Endothelial cell of umbilical vein (primary cell): ENCODE results near the gene NFKB2. TPM values are rescaled to one million over a fixed set of nuclear protein-coding genes. Genes with fewer than 3 reads are reported as not detected.

Source experiments
- BruUV-seq: library from RNA; stranded (reverse); fragments of 400-500 nt; replicated peaks from 2 replicates; lab custom pipeline; 2021; lab: Mats Ljungman, UMichigan
- CTCF ChIA-PET: fragments of 300-600, 350-600 bp; sonication (Branson Sonifier 250); formaldehyde crosslinking; loops from one replicate; lab custom pipeline; 2021; ENCODE audit warnings: antibody characterized with exemption, inconsistent platforms; lab: Charles Lee
- POLR2A ChIA-PET: fragments of 300-600, 350-600 bp; sonication (Branson Sonifier 250); formaldehyde crosslinking; loops from one replicate; lab custom pipeline; 2021; ENCODE audit warnings: antibody characterized with exemption, inconsistent platforms; lab: Charles Lee
- DNase-seq: peaks from one replicate; pipeline ENCODE4 v3.0.0-alpha.2; 2011; ENCODE audit warnings: low read depth, low spot score
- FAIRE-seq: peaks from 2 replicates; lab custom pipeline; 2011; peaks lifted over from hg19 to GRCh38; lab: Jason Lieb, UNC
- H2AFZ ChIP-seq: 2 replicates; pipeline ENCODE4 v1.6.0; 2012; ENCODE audit warnings: low read depth, low read length, control low read depth, inconsistent platforms
- H3K27ac ChIP-seq: 2 replicates; pipeline ENCODE4 v1.5.1; 2011; ENCODE audit warnings: low read depth, mild to moderate bottlenecking, control low read depth, low read length, moderate library complexity; ENCODE audit not compliant: insufficient read depth
- H3K27me3 ChIP-seq, 2 experiments: 2 replicates each; pipeline versions ENCODE4 v1.6.0 to v1.6.1; 2011; ENCODE audit warnings: low read length in 2 of 2, mixed read lengths in 1 of 2; ENCODE audit not compliant: control insufficient read depth in 2 of 2, insufficient read depth in 2 of 2
- H3K36me3 ChIP-seq, 2 experiments: 2 replicates in 1 of 2; 3 replicates in 1 of 2; pipeline ENCODE4 v1.5.1; 2011; ENCODE audit warnings: low read length in 2 of 2, mild to moderate bottlenecking in 1 of 2, moderate library complexity in 1 of 2; ENCODE audit not compliant: control insufficient read depth in 2 of 2, insufficient read depth in 2 of 2; ENCODE audit errors: extremely low read depth in 1 of 2
- H3K4me1 ChIP-seq: 3 replicates; pipeline ENCODE4 v1.5.1; 2011; ENCODE audit warnings: mild to moderate bottlenecking, low read length; ENCODE audit not compliant: control insufficient read depth, insufficient read depth; ENCODE audit errors: extremely low read depth
- H3K4me2 ChIP-seq: 2 replicates; pipeline ENCODE4 v1.6.1; 2011; ENCODE audit warnings: low read length, control low read depth, mixed read lengths; ENCODE audit not compliant: insufficient read depth
- H3K4me3 ChIP-seq, 3 experiments: fragments of 200-600 bp in 1 of 3; sonication (generic), shearing (Covaris generic) in 1 of 3; replicated peaks in 1 of 3; 2 replicates each; pipeline ENCODE4 v1.5.1; 2011 to 2016; ENCODE audit warnings: control low read depth in 3 of 3, low read length in 3 of 3, mild to moderate bottlenecking in 2 of 3, inconsistent platforms in 1 of 3, low read depth in 1 of 3, moderate library complexity in 1 of 3; ENCODE audit not compliant: insufficient read depth in 1 of 3
- H3K79me2 ChIP-seq: 2 replicates; pipeline ENCODE4 v1.6.0; 2012; ENCODE audit warnings: low read length, inconsistent platforms; ENCODE audit not compliant: control insufficient read depth, insufficient read depth
- H3K9ac ChIP-seq: replicated peaks from 2 replicates; pipeline ENCODE3; 2011; ENCODE audit warnings: low read length, control low read depth; ENCODE audit not compliant: insufficient read depth; ENCODE audit errors: extremely low read depth
- H3K9me1 ChIP-seq: replicated peaks from 3 replicates; pipeline ENCODE4 v1.6.0; 2011; ENCODE audit warnings: mild to moderate bottlenecking, low read length; ENCODE audit not compliant: control insufficient read depth, insufficient read depth; ENCODE audit errors: extremely low read depth
- H3K9me3 ChIP-seq: replicated peaks from 2 replicates; pipeline ENCODE4 v1.5.1; 2012; ENCODE audit warnings: low read length, inconsistent platforms; ENCODE audit not compliant: control insufficient read depth, insufficient read depth
- H4K20me1 ChIP-seq: replicated peaks from 2 replicates; pipeline ENCODE3; 2011; ENCODE audit warnings: mild to moderate bottlenecking, low read length; ENCODE audit not compliant: control insufficient read depth, insufficient read depth; ENCODE audit errors: extremely low read depth
- EZH2 ChIP-seq: IDR thresholded peaks from 2 replicates; pipeline ENCODE4 v1.6.1; 2012; ENCODE audit warnings: borderline replicate concordance, low read depth, mild to moderate bottlenecking, moderate library complexity, low read length, inconsistent platforms; ENCODE audit not compliant: severe bottlenecking
- FOS ChIP-seq: IDR thresholded peaks from 2 replicates; pipeline ENCODE4 v1.6.1; 2011; ENCODE audit warnings: mild to moderate bottlenecking, low read length, moderate library complexity, borderline replicate concordance; ENCODE audit not compliant: insufficient read depth
- GATA2 ChIP-seq: IDR thresholded peaks from 2 replicates; pipeline ENCODE4 v1.7.0; 2011; ENCODE audit warnings: low read depth, mild to moderate bottlenecking, moderate library complexity, mixed read lengths, low read length; ENCODE audit not compliant: insufficient read length, insufficient read depth
- JUN ChIP-seq: IDR thresholded peaks from 2 replicates; pipeline ENCODE4 v1.6.1; 2011; ENCODE audit warnings: borderline replicate concordance, low read depth; ENCODE audit not compliant: insufficient read length, insufficient read depth
- MYC ChIP-seq: IDR thresholded peaks from one replicate; pipeline ENCODE4 v1.6.1; 2011; ENCODE audit warnings: mild to moderate bottlenecking, low read depth, low read length
- POLR2A ChIP-seq: IDR thresholded peaks from 2 replicates; pipeline ENCODE4 v1.6.1; 2012; ENCODE audit warnings: low read depth, mild to moderate bottlenecking, control low read depth, low read length
- POLR2AphosphoS5 ChIP-seq: IDR thresholded peaks from 2 replicates; pipeline ENCODE4 v1.6.1; 2012; ENCODE audit warnings: low read depth, mild to moderate bottlenecking, control low read depth, low read length, moderate library complexity; ENCODE audit not compliant: insufficient read depth
- dilution Hi-C: fragments of 300-500 bp; cut with MboI; formaldehyde crosslinking; loops from one replicate; pipeline ENCODE4 v1.15.0; 2019; ENCODE audit warnings: low sequenced_read_pairs; ENCODE audit not compliant: extremely low pct_ligation_motif_present
- intact Hi-C: fragments of 100-400 bp; cut with micrococcal nuclease; formaldehyde crosslinking; loops from one replicate; pipeline ENCODE4 v1.10.0; 2022
- polyA plus RNA-seq, 4 experiments: library from polyadenylated mRNA; depleted of rRNA in 3 of 4; stranded (reverse) in 3 of 4; unstranded in 1 of 4; fragments of >200 nt; gene quantifications; 2 replicates each; pipeline versions ENCODE4 v1.2.1 to v1.2.3, GENCODE V29; 2011 to 2012; ENCODE audit warnings: missing spikeins in 1 of 4
- total RNA-seq: library from RNA; stranded (reverse); gene quantifications from 2 replicates; pipeline ENCODE4 v1.2.3, GENCODE V29; 2021
- TF ChIP-seq, protein P1 (sequence below), 2 donors: IDR thresholded peaks; 1 replicate in 1 of 2; 2 replicates in 1 of 2; pipeline ENCODE4 v1.5.1; 2011; ENCODE audit warnings: low read length in 2 of 2, mild to moderate bottlenecking in 2 of 2, moderate library complexity in 2 of 2, control low read depth in 1 of 2, inconsistent platforms in 1 of 2, low read depth in 1 of 2; ENCODE audit not compliant: insufficient read depth in 1 of 2; ENCODE audit errors: extremely low read depth in 1 of 2
- TF ChIP-seq, protein P2 (sequence below): IDR thresholded peaks from 2 replicates; pipeline ENCODE4 v1.6.1; 2011; ENCODE audit not compliant: insufficient read depth, insufficient read length

The NFKB2 gene
- total and polyA plus RNA-seq, 2 donors (not counting 3 experiments of a cell fraction or from before 2014, with no cell fraction given) = 21.0 to 25.6 TPM

DNA sequence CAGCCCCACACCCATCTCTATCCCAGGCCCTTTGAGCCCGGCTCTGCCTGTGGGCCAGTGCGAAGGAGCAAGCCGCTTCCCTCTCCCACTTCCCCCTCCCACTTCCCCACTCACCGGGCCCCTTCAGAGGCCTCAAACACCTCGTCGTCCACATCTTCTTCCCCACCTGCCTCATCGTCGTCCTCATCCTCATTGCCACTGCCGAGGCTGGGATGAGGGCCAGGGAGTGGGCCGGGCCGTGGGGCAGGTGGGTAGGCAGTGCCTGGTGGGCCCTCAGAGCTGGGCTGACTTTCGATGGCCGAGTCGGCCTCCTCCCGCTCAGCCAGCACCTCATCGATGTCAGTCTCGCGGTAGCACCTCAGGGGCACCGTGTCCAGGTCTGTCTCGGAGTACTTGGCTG lies 19.2 kb downstream of the NFKB2 start:
- H4K20me1 ChIP-seq = no peaks in the 10 kb centered on the region
- H3K79me2 ChIP-seq = no peaks in the 10 kb centered on the region
- no peak overlapping the region for H3K4me2 ChIP-seq
- FAIRE-seq (no peak), DNase-seq (no peak)
- H3K27ac ChIP-seq = no peak overlapping the region
- peaks cover 25 to 41% of the 10 kb centered on the region in 2 experiments for H3K27me3 ChIP-seq
- no peak overlapping the region for H3K9ac ChIP-seq
- intact Hi-C loops = no loop called here
- no peak overlapping the region for H3K4me3 ChIP-seq
- no peaks in the 10 kb centered on the region for H3K9me1 ChIP-seq
- ChIA-PET CTCF (interaction anchor here (0.7 to 1.4 kb wide), 3 partner anchors 11 to 16 kb away, joined by 3 read pairs; no protein-coding TSS in a partner anchor), POLR2A (no interaction called here)
- no TSS peak for BruUV-seq
- peaks cover 2% of the 10 kb centered on the region for H3K4me1 ChIP-seq
- H3K9me3 ChIP-seq = no peaks in the 10 kb centered on the region
- no peak overlapping the region for H2AFZ ChIP-seq
- TF ChIP-seq, protein P1, sequence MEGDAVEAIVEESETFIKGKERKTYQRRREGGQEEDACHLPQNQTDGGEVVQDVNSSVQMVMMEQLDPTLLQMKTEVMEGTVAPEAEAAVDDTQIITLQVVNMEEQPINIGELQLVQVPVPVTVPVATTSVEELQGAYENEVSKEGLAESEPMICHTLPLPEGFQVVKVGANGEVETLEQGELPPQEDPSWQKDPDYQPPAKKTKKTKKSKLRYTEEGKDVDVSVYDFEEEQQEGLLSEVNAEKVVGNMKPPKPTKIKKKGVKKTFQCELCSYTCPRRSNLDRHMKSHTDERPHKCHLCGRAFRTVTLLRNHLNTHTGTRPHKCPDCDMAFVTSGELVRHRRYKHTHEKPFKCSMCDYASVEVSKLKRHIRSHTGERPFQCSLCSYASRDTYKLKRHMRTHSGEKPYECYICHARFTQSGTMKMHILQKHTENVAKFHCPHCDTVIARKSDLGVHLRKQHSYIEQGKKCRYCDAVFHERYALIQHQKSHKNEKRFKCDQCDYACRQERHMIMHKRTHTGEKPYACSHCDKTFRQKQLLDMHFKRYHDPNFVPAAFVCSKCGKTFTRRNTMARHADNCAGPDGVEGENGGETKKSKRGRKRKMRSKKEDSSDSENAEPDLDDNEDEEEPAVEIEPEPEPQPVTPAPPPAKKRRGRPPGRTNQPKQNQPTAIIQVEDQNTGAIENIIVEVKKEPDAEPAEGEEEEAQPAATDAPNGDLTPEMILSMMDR (IDR thresholded peaks at IDR 0.05; ENCODE audit: extremely low read depth in 1 of 2, insufficient read depth in 1 of 2, low read depth in 1 of 2, low read length in 2 of 2) = no peak
- TF ChIP-seq POLR2AphosphoS5 (no peak), GATA2 (no peak), EZH2 (no peak), POLR2A (no peak), FOS (no peak), JUN (no peak), MYC (no peak)
- TF ChIP-seq, protein P2, sequence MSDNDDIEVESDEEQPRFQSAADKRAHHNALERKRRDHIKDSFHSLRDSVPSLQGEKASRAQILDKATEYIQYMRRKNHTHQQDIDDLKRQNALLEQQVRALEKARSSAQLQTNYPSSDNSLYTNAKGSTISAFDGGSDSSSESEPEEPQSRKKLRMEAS = no peak
- dilution Hi-C loops = no loop called here
- H3K36me3 ChIP-seq = no peaks in the 10 kb centered on the region
